ENCODE data around the gene AP5Z1.

GRCh38 chr7:4745971-4746919, 29.2 kb upstream of the AP5Z1 start:
- TF ChIP-seq POLR2AphosphoS5 (IDR thresholded peaks at IDR 0.05; ENCODE audit: borderline replicate concordance, low read depth, low read length) (no peak), EZH2 (IDR thresholded peaks at IDR 0.05) (no peak), FOXP2 (optimal IDR thresholded peaks at IDR 0.05; ENCODE audit: control extremely low read depth, extremely low read length, insufficient read depth) (no peak)

All from SK-N-MC (cell line).